H1 (cell line): ENCODE results near the gene OBSCN. TPM values are rescaled to one million over a fixed set of nuclear protein-coding genes. Genes with fewer than 3 reads are reported as not detected.

ENCODE experiments used
- CTCF ChIA-PET: fragments of 300-600 bp; sonication (Branson Sonifier 250); formaldehyde crosslinking; loops from one replicate; lab custom pipeline; 2021; ENCODE audit not compliant: partially characterized antibody; lab: Charles Lee
- POLR2A ChIA-PET: fragments of 300-600 bp; sonication (Branson Sonifier 250); formaldehyde crosslinking; loops from one replicate; lab custom pipeline; 2021; ENCODE audit warnings: inconsistent platforms; ENCODE audit not compliant: partially characterized antibody; lab: Charles Lee
- DNase-seq, 2 experiments: peaks; one replicate each; pipeline versions ENCODE4 v3.0.0 to v3.0.0-alpha.2; 2010 to 2022; ENCODE audit warnings: low spot score in 2 of 2, low read depth in 1 of 2, mixed read lengths in 1 of 2
- FAIRE-seq: peaks from 2 replicates; lab custom pipeline; 2011; peaks lifted over from hg19 to GRCh38; lab: Jason Lieb, UNC
- H2AFZ ChIP-seq: 2 replicates; pipeline ENCODE4 v1.8.1; 2012; ENCODE audit warnings: low read length, inconsistent platforms
- H2AK5ac ChIP-seq: 2 replicates; pipeline ENCODE4 v1.6.1; 2013; ENCODE audit warnings: low read depth, low read length
- H2BK120ac ChIP-seq: replicated peaks from 2 replicates; pipeline ENCODE3; 2013; ENCODE audit warnings: low read depth, low read length, inconsistent platforms
- H2BK12ac ChIP-seq: 2 replicates; pipeline ENCODE4 v1.6.1; 2013; ENCODE audit warnings: low read depth, low read length
- H2BK15ac ChIP-seq: 2 replicates; pipeline ENCODE4 v1.6.1; 2013; ENCODE audit warnings: low read length
- H2BK20ac ChIP-seq: 2 replicates; pipeline ENCODE4 v1.6.1; 2013; ENCODE audit warnings: low read length
- H2BK5ac ChIP-seq: 2 replicates; pipeline ENCODE4 v1.6.1; 2013; ENCODE audit warnings: low read depth, low read length
- H3K14ac ChIP-seq: 2 replicates; pipeline ENCODE4 v1.6.1; 2013; ENCODE audit warnings: inconsistent platforms; ENCODE audit not compliant: insufficient read length
- H3K18ac ChIP-seq: 2 replicates; pipeline ENCODE4 v1.6.1; 2013; ENCODE audit warnings: low read length; ENCODE audit errors: extremely low read depth
- H3K23ac ChIP-seq: 2 replicates; pipeline ENCODE4 v1.6.1; 2013; ENCODE audit warnings: inconsistent platforms; ENCODE audit not compliant: insufficient read length
- H3K23me2 ChIP-seq: 2 replicates; pipeline ENCODE4 v1.6.1; 2013; ENCODE audit warnings: low read depth, low read length
- H3K27ac ChIP-seq: 2 replicates; pipeline ENCODE4 v1.6.1; 2011; ENCODE audit warnings: low read depth, low read length, inconsistent platforms
- H3K27me3 ChIP-seq, 4 experiments: replicated peaks in 1 of 4; 1 replicate in 1 of 4; 2 replicates in 3 of 4; pipeline versions ENCODE4 v1.6.1 to v1.8.1; 2011 to 2013; ENCODE audit warnings: low read length in 3 of 4, mild to moderate bottlenecking in 3 of 4, inconsistent platforms in 2 of 4, mixed read lengths in 2 of 4, moderate library complexity in 1 of 4; ENCODE audit not compliant: control insufficient read depth in 3 of 4, insufficient read depth in 3 of 4; ENCODE audit errors: extremely low read depth in 1 of 4
- H3K36me3 ChIP-seq, 4 experiments: 2 replicates each; pipeline versions ENCODE4 v1.6.1 to v1.8.1; 2011 to 2013; ENCODE audit warnings: mild to moderate bottlenecking in 4 of 4, low read length in 3 of 4, moderate library complexity in 2 of 4, control low read depth in 1 of 4, inconsistent platforms in 1 of 4; ENCODE audit not compliant: insufficient read depth in 4 of 4, control insufficient read depth in 2 of 4
- H3K4ac ChIP-seq: replicated peaks from 2 replicates; pipeline ENCODE3; 2013; ENCODE audit warnings: low read length, low read depth, mixed read lengths, inconsistent platforms; ENCODE audit not compliant: insufficient read length
- H3K4me1 ChIP-seq, 4 experiments: replicated peaks in 1 of 4; 1 replicate in 1 of 4; 2 replicates in 3 of 4; pipeline versions ENCODE4 v1.6.1 to v1.8.1; 2011 to 2013; ENCODE audit warnings: low read length in 3 of 4, inconsistent platforms in 2 of 4, mixed read lengths in 1 of 4; ENCODE audit not compliant: insufficient read depth in 4 of 4, control insufficient read depth in 3 of 4
- H3K4me2 ChIP-seq, 2 experiments: 2 replicates each; pipeline versions ENCODE4 v1.6.1 to v1.8.1; 2011 to 2013; ENCODE audit warnings: low read depth in 2 of 2, low read length in 2 of 2, control low read depth in 1 of 2, inconsistent platforms in 1 of 2, mild to moderate bottlenecking in 1 of 2; ENCODE audit not compliant: insufficient read depth in 1 of 2
- H3K4me3 ChIP-seq, 4 experiments: fragments of 200-600, 300-600 bp in 1 of 4; sonication (generic), shearing (Covaris generic), sonication (Bioruptor Twin) in 1 of 4; 2 replicates each; pipeline versions ENCODE4 v1.5.1 to v1.8.1; 2011 to 2016; ENCODE audit warnings: low read length in 4 of 4, low read depth in 3 of 4, control low read depth in 2 of 4, inconsistent platforms in 2 of 4, mild to moderate bottlenecking in 2 of 4, mixed read lengths in 1 of 4, moderate library complexity in 1 of 4; ENCODE audit not compliant: insufficient read depth in 2 of 4; ENCODE audit errors: extremely low read depth in 1 of 4
- H3K56ac ChIP-seq: replicated peaks from 2 replicates; pipeline ENCODE3; 2013; ENCODE audit warnings: low read depth, mild to moderate bottlenecking, mixed read lengths, low read length, inconsistent platforms; ENCODE audit not compliant: insufficient read length
- H3K79me1 ChIP-seq: 2 replicates; pipeline ENCODE4 v1.6.1; 2013; ENCODE audit warnings: low read depth, low read length, control low read depth
- H3K79me2 ChIP-seq, 2 experiments: 2 replicates each; pipeline versions ENCODE4 v1.6.1 to v1.8.1; 2012 to 2013; ENCODE audit warnings: low read length in 2 of 2, mild to moderate bottlenecking in 2 of 2, inconsistent platforms in 1 of 2; ENCODE audit not compliant: insufficient read depth in 2 of 2, control insufficient read depth in 1 of 2
- H3K9ac ChIP-seq, 4 experiments: replicated peaks in 1 of 4; 1 replicate in 1 of 4; 2 replicates in 3 of 4; pipeline versions ENCODE4 v1.6.1 to v1.8.1; 2011 to 2013; ENCODE audit warnings: low read depth in 3 of 4, low read length in 3 of 4, control low read depth in 2 of 4, mild to moderate bottlenecking in 2 of 4, moderate library complexity in 2 of 4, inconsistent platforms in 1 of 4; ENCODE audit errors: extremely low read depth in 1 of 4
- H3K9me3 ChIP-seq, 2 experiments: 2 replicates each; pipeline versions ENCODE4 v1.6.1 to v1.8.1; 2012 to 2013; ENCODE audit warnings: mild to moderate bottlenecking in 2 of 2, moderate library complexity in 2 of 2, control low read depth in 1 of 2, inconsistent platforms in 1 of 2, low read depth in 1 of 2, low read length in 1 of 2, mixed read lengths in 1 of 2; ENCODE audit not compliant: insufficient read depth in 2 of 2
- H4K20me1 ChIP-seq, 2 experiments: replicated peaks in 1 of 2; 2 replicates each; pipeline versions ENCODE3 to v1.8.1; 2011 to 2013; ENCODE audit warnings: inconsistent platforms in 2 of 2, low read length in 2 of 2, mild to moderate bottlenecking in 1 of 2; ENCODE audit not compliant: insufficient read depth in 2 of 2, control insufficient read depth in 1 of 2
- H4K5ac ChIP-seq: 2 replicates; pipeline ENCODE4 v1.6.1; 2013; ENCODE audit warnings: low read length, low read depth, mixed read lengths, inconsistent platforms; ENCODE audit not compliant: insufficient read length
- H4K8ac ChIP-seq: 2 replicates; pipeline ENCODE4 v1.8.0; 2013; ENCODE audit warnings: mild to moderate bottlenecking, moderate library complexity, low read length, inconsistent platforms; ENCODE audit not compliant: insufficient read depth; ENCODE audit errors: extremely low read depth
- H4K91ac ChIP-seq: replicated peaks from 2 replicates; pipeline ENCODE3; 2013; ENCODE audit warnings: low read length, mixed read lengths, inconsistent platforms; ENCODE audit not compliant: insufficient read length
- CTCF ChIP-seq, 3 experiments: IDR thresholded peaks; 1 replicate in 2 of 3; 2 replicates in 1 of 3; pipeline versions ENCODE4 v1.5.1 to v1.6.1; 2011; ENCODE audit warnings: low read length in 3 of 3, mild to moderate bottlenecking in 3 of 3, inconsistent platforms in 2 of 3, low read depth in 1 of 3, moderate library complexity in 1 of 3; ENCODE audit not compliant: insufficient read depth in 1 of 3; ENCODE audit errors: control extremely low read depth in 1 of 3
- EGR1 ChIP-seq: IDR thresholded peaks from 2 replicates; pipeline ENCODE4 v1.6.1; 2011; ENCODE audit warnings: low read depth, low read length, borderline replicate concordance
- POU5F1 ChIP-seq: IDR thresholded peaks from 2 replicates; pipeline ENCODE4 v1.6.1; 2011; ENCODE audit warnings: low read depth, mild to moderate bottlenecking, low read length, moderate library complexity
- RAD21 ChIP-seq, 2 experiments: IDR thresholded peaks in 1 of 2; conservative IDR thresholded peaks in 1 of 2; 2 replicates each; pipeline ENCODE4 v1.6.1; 2011; ENCODE audit warnings: low read depth in 2 of 2, low read length in 2 of 2, improper control_type of control experiment in 1 of 2, inconsistent platforms in 1 of 2, mild to moderate bottlenecking in 1 of 2, moderate library complexity in 1 of 2
- SIN3A ChIP-seq, 2 experiments: IDR thresholded peaks in 1 of 2; conservative IDR thresholded peaks in 1 of 2; 2 replicates each; pipeline ENCODE4 v1.6.1; 2011 to 2012; ENCODE audit warnings: low read length in 2 of 2, improper control_type of control experiment in 1 of 2, low read depth in 1 of 2, mild to moderate bottlenecking in 1 of 2
- WGBS, 2 experiments: shearing (Covaris generic) in 1 of 2; methylation state at CpG; one replicate each; pipeline versions ENCODE4 v1.1.6 to v1.1.7; 2013 to 2015; ENCODE audit warnings: low lambda C conversion rate in 2 of 2, mixed read lengths in 2 of 2, inconsistent platforms in 1 of 2, low coverage in 1 of 2, missing lambda C conversion rate in 1 of 2; ENCODE audit not compliant: insufficient replicate concordance in 2 of 2, insufficient coverage in 1 of 2, insufficient read length in 1 of 2; ENCODE audit errors: extremely low coverage in 1 of 2, missing lambda C conversion rate in 1 of 2; 5-methylcytosine and 5-hydroxymethylcytosine counted together
- polyA plus RNA-seq, 7 experiments: library from polyadenylated mRNA; depleted of rRNA in 3 of 7; stranded (reverse) in 5 of 7; unstranded in 2 of 7; fragments of >200 nt in 5 of 7; fragments of 200-250 nt in 2 of 7; gene quantifications; 1 replicate in 5 of 7; 2 replicates in 1 of 7; 4 replicates in 1 of 7; pipeline versions ENCODE4 v1.2.1 to v1.2.3, GENCODE V29; 2011 to 2013; ENCODE audit warnings: missing spikeins in 2 of 7, mixed read lengths in 2 of 7
- total RNA-seq: library from RNA; stranded (reverse); fragmentation: NEBNext Ultra II Directional; extraction: Animal tissue kit (Norgen Biotek cat#: 25700); gene quantifications from 2 replicates; pipeline ENCODE4 v1.2.1, GENCODE V29; 2021

The OBSCN gene
- total and polyA plus RNA-seq, 2 of the 8 experiments (the other 6 are each of a cell fraction or from before 2014, with no cell fraction given): 7.5 to 28.4 TPM

GRCh38 chr1:228267962-228268880 is 60.4 kb downstream of the OBSCN start:
- H3K4me2 ChIP-seq: no peak overlapping the region
- no peak overlapping the region for H3K27ac ChIP-seq
- H2BK12ac ChIP-seq: no peak overlapping the region
- H3K18ac ChIP-seq: no peak overlapping the region; the same call in 1 of the 2 replicates
- H2BK15ac ChIP-seq: no peak overlapping the region
- H2BK5ac ChIP-seq: no peak overlapping the region
- no peak overlapping the region for H2AK5ac ChIP-seq
- no peak overlapping the region for H3K23ac ChIP-seq
- ChIA-PET POLR2A (interaction anchor here (1.5 kb wide), 1 partner anchor 189 kb away, joined by 3 read pairs; no protein-coding TSS in a partner anchor), CTCF (interaction anchor here (0.7 to 2.3 kb wide), 11 partner anchors 9 to 100 kb away, joined by 3 to 11 read pairs (median 3); no protein-coding TSS in a partner anchor)
- H3K79me1 ChIP-seq: no peaks in the 10 kb centered on the region
- H4K5ac ChIP-seq: no peak overlapping the region
- H4K20me1 ChIP-seq: peaks cover 4 to 7% of the 10 kb centered on the region in 2 experiments
- H3K4me3 ChIP-seq: no peak overlapping the region
- H3K27me3 ChIP-seq: no peaks in the 10 kb centered on the region
- H3K4me1 ChIP-seq: no peaks in the 10 kb centered on the region
- no peaks in the 10 kb centered on the region for H3K23me2 ChIP-seq
- H2BK20ac ChIP-seq: no peak overlapping the region
- no peak overlapping the region for H3K4ac ChIP-seq
- no peaks in the 10 kb centered on the region for H3K36me3 ChIP-seq
- peak in 2 of 3 experiments; percentile 37 to 46; a peak in 3 of 4 replicates for TF ChIP-seq CTCF (IDR thresholded peaks at IDR 0.05; ENCODE audit: control extremely low read depth in 1 of 3, insufficient read depth in 1 of 3, low read depth in 1 of 3, low read length in 3 of 3)
- TF ChIP-seq EGR1: no peak
- TF ChIP-seq SIN3A (conservative IDR thresholded peaks at IDR 0.05 in 1 of 2, IDR thresholded peaks at IDR 0.05 in 1 of 2; ENCODE audit: low read depth in 1 of 2, low read length in 2 of 2): no peak
- TF ChIP-seq POU5F1: 0 out of 2 replicates have a peak, but pooled peaks have one; percentile 11
- TF ChIP-seq RAD21 (IDR thresholded peaks at IDR 0.05 in 1 of 2, conservative IDR thresholded peaks at IDR 0.05 in 1 of 2; ENCODE audit: low read depth in 2 of 2, low read length in 2 of 2): peak; percentile 15 to 42; a peak in 2 of 4 replicates
- H3K9ac ChIP-seq: no peak overlapping the region
- no peaks in the 10 kb centered on the region for H3K79me2 ChIP-seq
- DNase-seq: peak in 1 of 2 experiments; percentile 45
- H4K91ac ChIP-seq: no peak overlapping the region
- 92% methylated on average over 21 of the region's 22 CpGs; no CpG with 5 or more reads in 1 of the 2 experiments for WGBS, 2 experiments
- no peak for FAIRE-seq
- H4K8ac ChIP-seq: no peak overlapping the region; the same call in 1 of the 2 replicates
- no peaks in the 10 kb centered on the region for H3K9me3 ChIP-seq
- no peak overlapping the region for H3K14ac ChIP-seq
- H2AFZ ChIP-seq: no peak overlapping the region
- no peak overlapping the region for H2BK120ac ChIP-seq
- H3K56ac ChIP-seq: no peak overlapping the region
